Transverse colon (tissue), 4 donors: ENCODE measurements around the gene TP73.

Source experiments
- CTCF ChIP-seq, 5 experiments: fragments of 200-600 bp in 3 of 5; fragments of 450-650 bp in 2 of 5; sonication (generic) in 3 of 5; IDR thresholded peaks; 1 replicate in 2 of 5; 2 replicates in 3 of 5; pipeline ENCODE4 v1.5.1; 2016 to 2017; ENCODE audit warnings: antibody characterized with exemption in 5 of 5, inconsistent platforms in 3 of 5, mild to moderate bottlenecking in 2 of 5, moderate library complexity in 1 of 5
- POLR2A ChIP-seq: fragments of 450-650 bp; IDR thresholded peaks from one replicate; pipeline ENCODE4 v1.6.1; 2016; ENCODE audit warnings: antibody characterized with exemption, mild to moderate bottlenecking, moderate library complexity
- POLR2AphosphoS5 ChIP-seq, 3 donors: sonication (generic); formaldehyde crosslinking; IDR thresholded peaks; one replicate each; pipeline ENCODE4 v1.6.1; 2016; ENCODE audit warnings: antibody characterized with exemption in 3 of 3

GRCh38 chr1:3645247-3645646 is 7.1 kb upstream of the TP73 start:
- TF ChIP-seq CTCF (IDR thresholded peaks at IDR 0.05) (no peak), POLR2A (no peak), POLR2AphosphoS5 (IDR thresholded peaks at IDR 0.05) (no peak)
